LNCAP (cell line): ENCODE data around the gene EPHB2.

Source experiments
- CTCF ChIP-seq: fragments of 450-650 bp; IDR thresholded peaks from 2 replicates; pipeline ENCODE4 v1.5.1; 2017; ENCODE audit warnings: mild to moderate bottlenecking

The EPHB2 gene

GRCh38 chr1:22877980-22878379 lies 167.3 kb downstream of the EPHB2 start:
- TF ChIP-seq CTCF, result no peak

- no peak for TF ChIP-seq CTCF
Measured at GRCh38 chr1:22878626-22879025, 168.0 kb downstream of the EPHB2 start.

GRCh38 chr1:22879445-22879844 lies 168.8 kb downstream of the EPHB2 start:
- TF ChIP-seq CTCF, result no peak

- TF ChIP-seq CTCF, result no peak
Measured at GRCh38 chr1:22880174-22880601, 169.5 kb downstream of the EPHB2 start.

- no peak for TF ChIP-seq CTCF
Measured at GRCh38 chr1:22883406-22883805, 172.8 kb downstream of the EPHB2 start.

GRCh38 chr1:22884806-22885530 lies 174.3 kb downstream of the EPHB2 start:
- no peak for TF ChIP-seq CTCF

GRCh38 chr1:22886211-22886610 lies 175.6 kb downstream of the EPHB2 start:
- no peak for TF ChIP-seq CTCF

- TF ChIP-seq CTCF, result no peak
Measured at GRCh38 chr1:22887491-22887890, 176.9 kb downstream of the EPHB2 start.
